Body of pancreas (tissue), 4 donors: ENCODE results near the gene AKAP7. TPM values are rescaled to one million over a fixed set of nuclear protein-coding genes. Genes with fewer than 3 reads are reported as not detected.

Experiments
- ATAC-seq: fragments of 150-250 bp; one replicate; pipeline ENCODE4 v1.9.1; 2016
- DNase-seq, 4 donors: peaks; one replicate each; pipeline ENCODE4 v3.0.0-alpha.2; 2019
- H3K27ac ChIP-seq, 4 donors: fragments of 200-600 bp; sonication (generic); 1 replicate in 3 of 4; 2 replicates in 1 of 4; pipeline versions ENCODE4 v1.5.1 to v1.6.1; 2016 to 2019; ENCODE audit warnings: mild to moderate bottlenecking in 1 of 4, mixed read lengths in 1 of 4, moderate library complexity in 1 of 4
- H3K27me3 ChIP-seq, 2 donors: fragments of 200-600 bp; sonication (generic); one replicate each; pipeline ENCODE4 v1.6.0; 2016; ENCODE audit warnings: mild to moderate bottlenecking in 1 of 2
- H3K36me3 ChIP-seq, 2 donors: fragments of 200-600 bp; sonication (generic); replicated peaks in 1 of 2; 2 replicates each; pipeline ENCODE4 v1.5.1; 2016; ENCODE audit warnings: low read depth in 2 of 2; ENCODE audit not compliant: insufficient read depth in 1 of 2
- H3K4me1 ChIP-seq: fragments of 200-600 bp; sonication (generic); one replicate; pipeline ENCODE4 v1.6.0; 2016
- H3K4me3 ChIP-seq, 2 donors: fragments of 200-600 bp; sonication (generic); 1 replicate in 1 of 2; 2 replicates in 1 of 2; pipeline ENCODE4 v1.5.1; 2016 to 2019
- H3K9me3 ChIP-seq, 3 donors: fragments of 200-600 bp; sonication (generic); 1 replicate in 2 of 3; 2 replicates in 1 of 3; pipeline ENCODE4 v1.5.1; 2016
- POLR2A ChIP-seq, 3 donors: fragments of 450-650 bp; IDR thresholded peaks; one replicate each; pipeline ENCODE4 v1.6.1; 2016; ENCODE audit warnings: antibody characterized with exemption in 3 of 3, mild to moderate bottlenecking in 2 of 3
- WGBS, 2 donors: methylation state at CpG; one replicate each; pipeline ENCODE4 v1.1.5; 2017; 5-methylcytosine and 5-hydroxymethylcytosine counted together
- intact Hi-C: fragments of 100-400 bp; cut with DNase I; formaldehyde crosslinking; loops from one replicate; pipeline ENCODE4 v1.15.1; 2023
- total RNA-seq, 2 donors: library from RNA; depleted of rRNA; stranded (reverse); fragments of >200 nt; gene quantifications; one replicate each; pipeline ENCODE4 v1.1.0, GENCODE V29; 2016
- TF ChIP-seq, protein P1 (sequence below), 7 experiments: fragments of 450-650 bp in 4 of 7; fragments of 200-600 bp in 3 of 7; sonication (generic) in 3 of 7; IDR thresholded peaks; one replicate each; pipeline ENCODE4 v1.5.1; 2016 to 2019; ENCODE audit warnings: antibody characterized with exemption in 7 of 7

AKAP7 gene
- total RNA-seq, 2 donors from 2014 or later, result 57.6 to 66.9 TPM

- Histone ChIP-seq H3K9me3 (no peaks in the 10 kb centered on the region), H3K27me3 (no peaks in the 10 kb centered on the region), H3K4me1 (peaks cover 9% of the 10 kb centered on the region), H3K4me3 (no peak overlapping the region), H3K36me3 (no peaks in the 10 kb centered on the region), H3K27ac (no peak overlapping the region)
- ATAC-seq, result no peak
- no peak for TF ChIP-seq POLR2A (IDR thresholded peaks at IDR 0.05)
- TF ChIP-seq, protein P1, sequence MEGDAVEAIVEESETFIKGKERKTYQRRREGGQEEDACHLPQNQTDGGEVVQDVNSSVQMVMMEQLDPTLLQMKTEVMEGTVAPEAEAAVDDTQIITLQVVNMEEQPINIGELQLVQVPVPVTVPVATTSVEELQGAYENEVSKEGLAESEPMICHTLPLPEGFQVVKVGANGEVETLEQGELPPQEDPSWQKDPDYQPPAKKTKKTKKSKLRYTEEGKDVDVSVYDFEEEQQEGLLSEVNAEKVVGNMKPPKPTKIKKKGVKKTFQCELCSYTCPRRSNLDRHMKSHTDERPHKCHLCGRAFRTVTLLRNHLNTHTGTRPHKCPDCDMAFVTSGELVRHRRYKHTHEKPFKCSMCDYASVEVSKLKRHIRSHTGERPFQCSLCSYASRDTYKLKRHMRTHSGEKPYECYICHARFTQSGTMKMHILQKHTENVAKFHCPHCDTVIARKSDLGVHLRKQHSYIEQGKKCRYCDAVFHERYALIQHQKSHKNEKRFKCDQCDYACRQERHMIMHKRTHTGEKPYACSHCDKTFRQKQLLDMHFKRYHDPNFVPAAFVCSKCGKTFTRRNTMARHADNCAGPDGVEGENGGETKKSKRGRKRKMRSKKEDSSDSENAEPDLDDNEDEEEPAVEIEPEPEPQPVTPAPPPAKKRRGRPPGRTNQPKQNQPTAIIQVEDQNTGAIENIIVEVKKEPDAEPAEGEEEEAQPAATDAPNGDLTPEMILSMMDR (IDR thresholded peaks at IDR 0.05), result no peak
- no peak for DNase-seq
- intact Hi-C loops, result no loop called here
- WGBS, 2 donors, result 4 to 22% methylated on average over 1 of the region's 1 CpG
Measured at GRCh38 chr6:131160254-131160758, 25.0 kb downstream of the AKAP7 start.

GRCh38 chr6:131161987-131162386 lies 26.7 kb downstream of the AKAP7 start:
- Histone ChIP-seq H3K9me3 (no peaks in the 10 kb centered on the region), H3K27me3 (no peaks in the 10 kb centered on the region), H3K27ac (no peak overlapping the region), H3K4me1 (peaks cover 9% of the 10 kb centered on the region), H3K36me3 (no peaks in the 10 kb centered on the region), H3K4me3 (no peak overlapping the region)
- DNase-seq (no peak), ATAC-seq (no peak)
- no peak for TF ChIP-seq POLR2A (IDR thresholded peaks at IDR 0.05)
- TF ChIP-seq, protein P1 (IDR thresholded peaks at IDR 0.05), result no peak
- WGBS, 2 donors, result 93 to 95% methylated on average over 3 of the region's 3 CpGs
- intact Hi-C loops, result no loop called here

DNA sequence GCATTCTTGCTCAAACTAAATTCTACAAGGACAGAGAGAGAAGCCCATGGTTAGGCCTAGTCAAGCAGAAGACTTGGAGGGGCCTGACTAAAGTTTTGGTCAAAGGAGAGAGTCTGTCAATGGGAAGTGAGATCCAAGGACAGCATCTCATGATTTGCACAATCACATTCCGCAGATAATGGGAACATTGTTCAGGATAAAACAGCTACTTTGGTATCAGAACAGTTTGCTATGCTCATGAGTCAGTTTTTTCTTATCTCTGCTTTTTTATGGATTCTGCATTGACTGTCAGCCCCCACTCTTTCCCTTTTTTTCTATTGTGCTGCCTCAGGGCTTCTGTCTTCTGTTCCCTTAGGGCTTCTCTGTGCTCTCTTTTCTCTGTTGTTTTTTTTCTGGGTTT lies 28.6 kb downstream of the AKAP7 start:
- no peaks in the 10 kb centered on the region for H3K9me3 ChIP-seq
- 94 to 96% methylated on average over 1 of the region's 1 CpG for WGBS, 2 donors
- H3K27me3 ChIP-seq, result no peaks in the 10 kb centered on the region
- TF ChIP-seq, protein P1 (IDR thresholded peaks at IDR 0.05), result no peak
- no peak for TF ChIP-seq POLR2A (IDR thresholded peaks at IDR 0.05)
- ATAC-seq, result no peak
- H3K4me3 ChIP-seq, result no peak overlapping the region
- no peak for DNase-seq
- intact Hi-C loops, result no loop called here
- no peaks in the 10 kb centered on the region for H3K36me3 ChIP-seq
- H3K4me1 ChIP-seq, result peaks cover 9% of the 10 kb centered on the region
- no peak overlapping the region for H3K27ac ChIP-seq

DNA sequence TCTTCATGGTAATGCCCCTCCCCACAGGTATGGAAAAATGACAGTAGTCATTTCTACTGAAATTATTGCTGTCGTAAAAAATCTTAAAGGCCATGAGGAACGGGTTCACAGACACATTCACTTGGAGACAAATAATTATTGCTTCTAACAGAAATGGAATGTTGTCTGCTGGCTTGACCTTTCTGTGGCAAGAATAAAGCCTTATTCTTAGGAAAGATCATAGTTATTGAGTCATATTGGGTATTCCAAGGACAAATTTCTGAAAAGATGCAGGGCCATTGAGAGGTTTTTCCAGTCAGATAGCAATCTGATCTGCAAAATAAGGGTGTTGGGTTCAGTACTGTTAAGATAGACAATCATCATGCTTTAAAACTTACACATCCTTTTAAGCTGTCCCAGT lies 29.2 kb downstream of the AKAP7 start:
- Histone ChIP-seq H3K27me3 (no peaks in the 10 kb centered on the region), H3K4me3 (no peak overlapping the region), H3K36me3 (no peaks in the 10 kb centered on the region), H3K9me3 (no peaks in the 10 kb centered on the region), H3K4me1 (peaks cover 9% of the 10 kb centered on the region), H3K27ac (no peak overlapping the region)
- 68 to 81% methylated on average over 2 of the region's 2 CpGs for WGBS, 2 donors
- no peak for ATAC-seq
- intact Hi-C loops, result no loop called here
- TF ChIP-seq, protein P1 (IDR thresholded peaks at IDR 0.05), result no peak
- no peak for TF ChIP-seq POLR2A (IDR thresholded peaks at IDR 0.05)
- no peak for DNase-seq

DNA sequence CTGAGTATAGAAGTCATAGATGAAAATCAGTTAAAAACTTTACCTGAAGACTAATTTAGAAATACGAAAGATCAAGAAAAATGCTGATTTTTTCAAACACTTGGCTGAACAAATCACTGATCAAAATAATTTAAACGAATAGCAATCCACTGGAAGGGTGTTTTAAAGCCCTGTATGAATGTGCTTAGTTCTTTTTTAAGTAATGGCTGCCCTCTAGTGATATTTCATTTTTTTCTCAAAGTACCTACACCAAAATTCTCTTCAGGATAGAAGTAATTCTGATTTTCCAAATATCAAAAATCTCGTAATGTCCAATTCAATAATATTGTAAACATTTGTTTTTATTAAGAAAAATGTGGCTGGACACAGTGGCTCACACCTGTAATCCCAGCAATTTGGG lies 32.5 kb downstream of the AKAP7 start:
- Histone ChIP-seq H3K36me3 (no peaks in the 10 kb centered on the region), H3K9me3 (no peaks in the 10 kb centered on the region), H3K27me3 (no peaks in the 10 kb centered on the region), H3K4me1 (peaks cover 9% of the 10 kb centered on the region), H3K27ac (no peak overlapping the region), H3K4me3 (no peak overlapping the region)
- intact Hi-C loops, result no loop called here
- no peak for TF ChIP-seq POLR2A (IDR thresholded peaks at IDR 0.05)
- TF ChIP-seq, protein P1 (IDR thresholded peaks at IDR 0.05), result peak in 1 of 7 experiments; percentile 6
- ATAC-seq (no peak), DNase-seq (no peak)
- 62 to 64% methylated on average over 3 of the region's 3 CpGs for WGBS, 2 donors
